Measurements from ENCODE around the gene PKD2L2. TPM values are rescaled to one million over a fixed set of nuclear protein-coding genes. Genes with fewer than 3 reads are reported as not detected.

Gene PKD2L2
- total and polyA plus RNA-seq, 7 donors: 0.07 to 0.36 TPM; not detected in 5

- no peaks in the 10 kb centered on the region for H3K36me3 ChIP-seq
- H3K27me3 ChIP-seq: no peaks in the 10 kb centered on the region
- no peaks in the 10 kb centered on the region for H3K4me1 ChIP-seq
- no peaks in the 10 kb centered on the region for H3K9me3 ChIP-seq
- H3K4me3 ChIP-seq: no peak overlapping the region
- 96 to 97% methylated on average over 7 of the region's 7 CpGs for WGBS, 2 donors
- no peak overlapping the region for H3K27ac ChIP-seq
- intact Hi-C loops (cut with DNase I): no loop called here
- TF ChIP-seq EP300 (IDR thresholded peaks at IDR 0.05) (no peak), POLR2AphosphoS5 (IDR thresholded peaks at IDR 0.05) (no peak), POLR2A (IDR thresholded peaks at IDR 0.05) (no peak)
- TF ChIP-seq, protein P1, sequence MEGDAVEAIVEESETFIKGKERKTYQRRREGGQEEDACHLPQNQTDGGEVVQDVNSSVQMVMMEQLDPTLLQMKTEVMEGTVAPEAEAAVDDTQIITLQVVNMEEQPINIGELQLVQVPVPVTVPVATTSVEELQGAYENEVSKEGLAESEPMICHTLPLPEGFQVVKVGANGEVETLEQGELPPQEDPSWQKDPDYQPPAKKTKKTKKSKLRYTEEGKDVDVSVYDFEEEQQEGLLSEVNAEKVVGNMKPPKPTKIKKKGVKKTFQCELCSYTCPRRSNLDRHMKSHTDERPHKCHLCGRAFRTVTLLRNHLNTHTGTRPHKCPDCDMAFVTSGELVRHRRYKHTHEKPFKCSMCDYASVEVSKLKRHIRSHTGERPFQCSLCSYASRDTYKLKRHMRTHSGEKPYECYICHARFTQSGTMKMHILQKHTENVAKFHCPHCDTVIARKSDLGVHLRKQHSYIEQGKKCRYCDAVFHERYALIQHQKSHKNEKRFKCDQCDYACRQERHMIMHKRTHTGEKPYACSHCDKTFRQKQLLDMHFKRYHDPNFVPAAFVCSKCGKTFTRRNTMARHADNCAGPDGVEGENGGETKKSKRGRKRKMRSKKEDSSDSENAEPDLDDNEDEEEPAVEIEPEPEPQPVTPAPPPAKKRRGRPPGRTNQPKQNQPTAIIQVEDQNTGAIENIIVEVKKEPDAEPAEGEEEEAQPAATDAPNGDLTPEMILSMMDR (IDR thresholded peaks at IDR 0.05): no peak
- DNase-seq: no peak
Observed at GRCh38 chr5:137870647-137871339, 18.5 kb upstream of the PKD2L2 start.

GRCh38 chr5:137871571-137871970, 17.7 kb upstream of the PKD2L2 start:
- intact Hi-C loops (cut with DNase I): no loop called here
- TF ChIP-seq, protein P1 (IDR thresholded peaks at IDR 0.05): no peak
- no peak for TF ChIP-seq EP300 (IDR thresholded peaks at IDR 0.05)
- TF ChIP-seq POLR2A (IDR thresholded peaks at IDR 0.05): no peak
- no peak for TF ChIP-seq POLR2AphosphoS5 (IDR thresholded peaks at IDR 0.05)
- Histone ChIP-seq H3K36me3 (no peaks in the 10 kb centered on the region), H3K9me3 (no peaks in the 10 kb centered on the region), H3K27me3 (no peaks in the 10 kb centered on the region), H3K27ac (no peak overlapping the region), H3K4me3 (no peak overlapping the region), H3K4me1 (no peaks in the 10 kb centered on the region)
- DNase-seq: no peak
- WGBS, 2 donors: 89 to 91% methylated on average over 3 of the region's 3 CpGs

- DNase-seq: no peak
- no peak overlapping the region for H3K27ac ChIP-seq
- TF ChIP-seq POLR2AphosphoS5 (IDR thresholded peaks at IDR 0.05): no peak
- TF ChIP-seq POLR2A (IDR thresholded peaks at IDR 0.05): no peak
- TF ChIP-seq EP300 (IDR thresholded peaks at IDR 0.05): no peak
- TF ChIP-seq, protein P1 (IDR thresholded peaks at IDR 0.05): no peak
- H3K4me3 ChIP-seq: no peak overlapping the region
- H3K36me3 ChIP-seq: no peaks in the 10 kb centered on the region
- no peaks in the 10 kb centered on the region for H3K27me3 ChIP-seq
- H3K4me1 ChIP-seq: no peaks in the 10 kb centered on the region
- WGBS, 2 donors: 84 to 89% methylated on average over 3 of the region's 3 CpGs
- H3K9me3 ChIP-seq: no peaks in the 10 kb centered on the region
- intact Hi-C loops (cut with DNase I): no loop called here
Observed at GRCh38 chr5:137872466-137872865, 16.8 kb upstream of the PKD2L2 start.

- intact Hi-C loops (cut with DNase I): no loop called here
- H3K9me3 ChIP-seq: no peaks in the 10 kb centered on the region
- H3K27me3 ChIP-seq: no peaks in the 10 kb centered on the region
- TF ChIP-seq EP300 (IDR thresholded peaks at IDR 0.05) (no peak), POLR2AphosphoS5 (IDR thresholded peaks at IDR 0.05) (no peak), POLR2A (IDR thresholded peaks at IDR 0.05) (no peak)
- TF ChIP-seq, protein P1 (IDR thresholded peaks at IDR 0.05): no peak
- H3K4me1 ChIP-seq: no peaks in the 10 kb centered on the region
- DNase-seq: no peak
- no peak overlapping the region for H3K4me3 ChIP-seq
- H3K27ac ChIP-seq: no peak overlapping the region
- H3K36me3 ChIP-seq: no peaks in the 10 kb centered on the region
Observed at GRCh38 chr5:137876101-137876500, 13.2 kb upstream of the PKD2L2 start.

- no peaks in the 10 kb centered on the region for H3K9me3 ChIP-seq
- intact Hi-C loops (cut with DNase I): no loop called here
- TF ChIP-seq POLR2AphosphoS5 (IDR thresholded peaks at IDR 0.05): peak in 3 of 4 donors; percentile 36 to 57 (median 52)
- TF ChIP-seq, protein P1 (IDR thresholded peaks at IDR 0.05): no peak
- peak in 1 of 4 donors; percentile 12 for TF ChIP-seq EP300 (IDR thresholded peaks at IDR 0.05)
- H3K36me3 ChIP-seq: no peaks in the 10 kb centered on the region
- H3K4me3 ChIP-seq: peak overlapping the region in 2 of 4 donors; percentile 7 to 11
- H3K27me3 ChIP-seq: no peaks in the 10 kb centered on the region
- H3K4me1 ChIP-seq: no peaks in the 10 kb centered on the region
- 81 to 91% methylated on average over 1 of the region's 1 CpG for WGBS, 2 donors
- no peak for DNase-seq
- peak overlapping the region in 3 of 4 donors; percentile 36 to 53 (median 39) for H3K27ac ChIP-seq
Observed at GRCh38 chr5:137880313-137880712, 8.9 kb upstream of the PKD2L2 start.

Measured in sigmoid colon (tissue), 7 donors.